NB4 (cell line): ENCODE results near the gene FHIT.

Source experiments
- DNase-seq: peaks from one replicate; pipeline ENCODE4 v3.0.0; 2010; ENCODE audit warnings: low read depth
- H3K4me3 ChIP-seq: one replicate; pipeline ENCODE4 v1.5.1; 2011; ENCODE audit warnings: mild to moderate bottlenecking, low read depth, low read length, moderate library complexity
- CTCF ChIP-seq: IDR thresholded peaks from one replicate; pipeline ENCODE4 v1.5.1; 2012; ENCODE audit warnings: low read depth, low read length
- MAX ChIP-seq: IDR thresholded peaks from 2 replicates; pipeline ENCODE4 v1.6.1; 2011; ENCODE audit warnings: low read depth, low read length
- MYC ChIP-seq: IDR thresholded peaks from 2 replicates; pipeline ENCODE4 v1.6.1; 2011; ENCODE audit warnings: low read depth, low read length
- POLR2A ChIP-seq: IDR thresholded peaks from 2 replicates; pipeline ENCODE4 v1.6.1; 2011; ENCODE audit warnings: mild to moderate bottlenecking; ENCODE audit not compliant: insufficient read length; ENCODE audit errors: extremely low read depth

FHIT gene

GRCh38 chr3:60970850-60971249, 280.4 kb downstream of the FHIT start:
- TF ChIP-seq MAX (no peak), CTCF (no peak), MYC (no peak), POLR2A (no peak)
- H3K4me3 ChIP-seq = no peak overlapping the region
- no peak for DNase-seq

- TF ChIP-seq MYC (no peak), CTCF (no peak), MAX (no peak), POLR2A (no peak)
- no peak for DNase-seq
- no peak overlapping the region for H3K4me3 ChIP-seq
Measured at GRCh38 chr3:60967141-60967540, 284.1 kb downstream of the FHIT start.

- no peak for DNase-seq
- no peak overlapping the region for H3K4me3 ChIP-seq
- TF ChIP-seq POLR2A = no peak
- TF ChIP-seq CTCF = no peak
- no peak for TF ChIP-seq MYC
- TF ChIP-seq MAX = no peak
Measured at GRCh38 chr3:60957541-60957940, 293.7 kb downstream of the FHIT start.

GRCh38 chr3:60956729-60957128, 294.5 kb downstream of the FHIT start:
- no peak for TF ChIP-seq CTCF
- TF ChIP-seq POLR2A = no peak
- no peak for TF ChIP-seq MAX
- no peak for TF ChIP-seq MYC
- DNase-seq = no peak

GRCh38 chr3:60955034-60955433, 296.2 kb downstream of the FHIT start:
- no peak for DNase-seq
- TF ChIP-seq MAX (no peak), MYC (no peak), POLR2A (no peak), CTCF (no peak)
- H3K4me3 ChIP-seq = no peak overlapping the region

More at GRCh38 chr3:60956729-60957128, 294.5 kb downstream of the FHIT start:
- H3K4me3 ChIP-seq = no peak overlapping the region

- DNase-seq = no peak
- no peak for TF ChIP-seq MAX
- no peak for TF ChIP-seq MYC
- no peak for TF ChIP-seq POLR2A
- no peak for TF ChIP-seq CTCF
- H3K4me3 ChIP-seq = no peak overlapping the region
Measured at GRCh38 chr3:60954048-60954447, 297.2 kb downstream of the FHIT start.
